Central memory CD8-positive, alpha-beta T cell (primary cell): ENCODE data around the gene ZYG11B.
"Not testable (repeated sequence)": the region's sequence is repeated elsewhere in the genome, so short reads cannot be mapped to it uniquely, and the experiment has no call there.

ENCODE experiments used
- ATAC-seq: fragments of 150-1000 bp; cut with Tn5 transposase; replicated peaks from 2 replicates; pipeline ENCODE4 v1.10.0; 2022; ENCODE audit warnings: mild to moderate bottlenecking, moderate FRiP score, moderate number of reproducible peaks; ENCODE audit not compliant: poor library complexity, severe bottlenecking; ENCODE audit errors: extremely low read depth
- DNase-seq, 2 donors: peaks; one replicate each; pipeline ENCODE4 v3.0.0; 2021; ENCODE audit warnings: low spot score in 2 of 2
- H3K27ac Mint-ChIP-seq: one replicate; pipeline ENCODE4 v1.8.0; 2022; ENCODE audit warnings: low read depth, mild to moderate bottlenecking, moderate library complexity, mixed read lengths
- H3K27me3 Mint-ChIP-seq: one replicate; pipeline ENCODE4 v1.8.0; 2022; ENCODE audit warnings: mixed read lengths
- H3K36me3 Mint-ChIP-seq: one replicate; pipeline ENCODE4 v1.8.0; 2022; ENCODE audit warnings: mild to moderate bottlenecking, moderate library complexity, mixed read lengths; ENCODE audit not compliant: insufficient read depth
- H3K4me1 Mint-ChIP-seq: one replicate; pipeline ENCODE4 v1.8.0; 2022; ENCODE audit warnings: mixed read lengths
- H3K4me3 Mint-ChIP-seq: one replicate; pipeline ENCODE4 v1.8.0; 2022; ENCODE audit warnings: mild to moderate bottlenecking, moderate library complexity, mixed read lengths
- H3K9me3 Mint-ChIP-seq: one replicate; pipeline ENCODE4 v1.8.0; 2022; ENCODE audit warnings: mixed read lengths

The ZYG11B gene

DNA sequence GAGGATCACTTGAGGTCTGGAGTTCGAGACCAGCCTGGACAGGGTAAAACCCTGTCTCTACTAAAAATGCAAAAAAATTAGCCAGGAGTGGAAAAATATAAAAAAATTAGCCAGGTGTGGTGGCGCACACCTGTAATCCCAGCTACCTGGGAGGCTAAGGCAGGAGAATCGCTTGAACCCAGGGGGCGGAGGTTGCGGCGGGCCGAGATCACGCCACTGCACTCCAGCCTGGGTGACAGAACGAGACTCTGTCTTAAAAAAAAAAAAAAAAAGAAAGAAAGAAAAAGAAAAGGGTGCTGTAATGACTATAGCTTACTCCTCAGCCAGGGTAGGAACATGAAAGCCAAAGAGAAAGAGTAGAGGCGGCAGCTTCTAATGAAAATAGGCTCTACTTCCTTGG, 32.9 kb upstream of the ZYG11B start:
- H3K9me3 Mint-ChIP-seq, ATAC-seq, H3K27me3 Mint-ChIP-seq, DNase-seq, H3K27ac Mint-ChIP-seq, H3K4me3 Mint-ChIP-seq: not testable (repeated sequence)
- H3K36me3 Mint-ChIP-seq: peaks cover 14% of the 10 kb centered on the region
- peaks cover 13% of the 10 kb centered on the region for H3K4me1 Mint-ChIP-seq

DNA sequence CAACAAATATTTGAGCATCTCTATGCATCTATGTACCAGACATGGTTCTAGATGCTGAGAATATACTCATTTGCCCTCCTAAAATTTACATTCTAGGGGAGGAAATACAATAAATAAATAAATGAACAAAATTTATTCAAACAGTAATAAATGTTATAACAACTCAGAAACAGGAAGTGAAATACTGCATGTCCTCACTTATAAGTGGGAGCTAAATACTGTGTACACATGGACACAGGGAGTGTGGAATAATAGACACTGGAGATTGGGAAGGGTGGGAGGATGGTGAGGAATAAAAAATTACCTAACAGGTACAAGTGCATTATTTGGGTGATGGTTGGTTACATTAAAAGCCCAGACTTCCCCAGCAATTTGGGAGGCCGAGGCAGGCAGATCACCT, 32.4 kb upstream of the ZYG11B start:
- Mint-ChIP-seq H3K4me1 (peaks cover 18% of the 10 kb centered on the region), H3K27me3 (no peaks in the 10 kb centered on the region), H3K36me3 (peaks cover 14% of the 10 kb centered on the region), H3K27ac (no peak overlapping the region), H3K4me3 (no peak overlapping the region), H3K9me3 (no peaks in the 10 kb centered on the region)
- DNase-seq: no peak
- ATAC-seq: no peak

DNA sequence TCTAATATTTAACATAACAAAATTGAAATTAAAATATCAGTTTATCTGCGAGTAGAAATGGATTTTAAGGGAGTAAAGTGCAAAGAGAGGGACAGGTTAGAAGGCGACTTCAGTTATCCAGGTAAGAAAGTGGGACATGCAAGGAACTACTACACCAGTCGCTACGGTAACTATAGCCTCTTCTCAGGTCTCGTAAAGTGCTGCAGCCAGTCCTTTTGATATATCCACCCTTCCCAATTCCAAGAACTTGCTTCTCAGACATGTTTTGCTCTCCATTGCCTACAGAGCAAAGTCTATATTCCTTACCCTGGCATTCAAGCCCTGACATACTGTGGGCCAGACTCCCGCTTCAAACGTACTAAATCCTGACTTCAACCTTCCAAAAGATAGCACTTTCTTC, 30.6 kb upstream of the ZYG11B start:
- no peaks in the 10 kb centered on the region for H3K9me3 Mint-ChIP-seq
- H3K36me3 Mint-ChIP-seq: peaks cover 8% of the 10 kb centered on the region
- DNase-seq (no peak), ATAC-seq (no peak)
- no peak overlapping the region for H3K27ac Mint-ChIP-seq
- no peak overlapping the region for H3K4me3 Mint-ChIP-seq
- no peaks in the 10 kb centered on the region for H3K27me3 Mint-ChIP-seq
- peaks cover 18% of the 10 kb centered on the region for H3K4me1 Mint-ChIP-seq

DNA sequence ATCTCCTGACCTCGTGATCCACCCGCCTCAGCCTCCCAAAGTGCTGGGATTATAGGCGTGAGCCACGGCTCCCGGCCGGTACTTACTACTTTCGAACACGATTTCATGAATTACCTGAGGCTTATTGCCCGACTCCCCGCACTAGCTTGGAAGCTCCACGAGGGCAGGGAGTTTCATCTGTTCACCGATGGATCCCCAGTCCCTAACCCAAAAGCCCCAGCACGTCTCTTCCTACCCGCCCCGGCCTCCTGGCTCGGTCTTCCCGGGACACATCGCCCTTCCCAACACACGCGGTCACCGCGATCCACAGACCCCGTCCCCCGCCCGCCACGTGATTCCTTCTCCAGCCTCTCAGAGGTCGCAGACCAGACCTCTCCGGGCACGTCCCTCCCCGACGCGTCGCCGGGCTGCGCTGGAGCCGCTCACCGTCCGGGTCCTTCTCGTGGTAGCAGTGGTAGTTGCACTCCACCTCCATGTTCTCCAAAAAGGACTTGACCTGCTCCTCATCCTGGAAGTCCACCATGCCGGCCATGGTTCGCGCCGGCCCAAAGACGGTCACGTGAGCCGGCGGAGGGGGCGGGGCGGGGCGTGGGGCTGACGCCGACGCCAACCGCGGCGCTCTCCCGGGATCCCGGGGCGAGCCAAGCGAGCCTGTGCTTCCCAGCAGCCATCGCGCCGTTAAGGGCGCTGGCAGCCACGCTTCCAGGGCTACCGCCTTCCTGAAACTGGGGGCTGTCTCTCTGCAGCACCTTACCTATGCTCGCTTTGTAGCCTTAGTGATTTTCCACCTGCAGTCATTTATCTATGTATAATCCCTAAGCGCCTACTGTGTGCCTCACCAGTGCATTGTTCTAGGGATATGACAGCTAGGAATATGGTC, 28.2 kb upstream of the ZYG11B start, which contains the start of gene COA7:
Gene COA7 (minus strand): TSS at position 553 of the 880 bp plus-strand sequence. CDS start 21 bp downstream, at position 532.
- peak within 1 kb of the TSS; percentile 84 for H3K4me3 Mint-ChIP-seq
- ATAC-seq: peak; percentile 29
- H3K27me3 Mint-ChIP-seq: no peaks in the 10 kb centered on the region
- peaks cover 2% of the 10 kb centered on the region for H3K36me3 Mint-ChIP-seq
- DNase-seq: peak in 1 of 2 donors; percentile 16
- H3K4me1 Mint-ChIP-seq: peaks cover 23% of the 10 kb centered on the region
- peak within 1 kb of the TSS; percentile 79 for H3K27ac Mint-ChIP-seq
- no peaks in the 10 kb centered on the region for H3K9me3 Mint-ChIP-seq

- peaks cover 4% of the 10 kb centered on the region for H3K27me3 Mint-ChIP-seq
- peaks cover 18% of the 10 kb centered on the region for H3K4me1 Mint-ChIP-seq
- no peaks in the 10 kb centered on the region for H3K9me3 Mint-ChIP-seq
- peak overlapping the region; percentile 96 for H3K27ac Mint-ChIP-seq
- H3K4me3 Mint-ChIP-seq: peak overlapping the region; percentile 82
- H3K36me3 Mint-ChIP-seq: peaks cover 4% of the 10 kb centered on the region
- ATAC-seq (peak; percentile 95), DNase-seq (peak; percentile 54 to 64)
These were observed 23.1 kb upstream of the ZYG11B start for GRCh38 chr1:52702886-52703787.

DNA sequence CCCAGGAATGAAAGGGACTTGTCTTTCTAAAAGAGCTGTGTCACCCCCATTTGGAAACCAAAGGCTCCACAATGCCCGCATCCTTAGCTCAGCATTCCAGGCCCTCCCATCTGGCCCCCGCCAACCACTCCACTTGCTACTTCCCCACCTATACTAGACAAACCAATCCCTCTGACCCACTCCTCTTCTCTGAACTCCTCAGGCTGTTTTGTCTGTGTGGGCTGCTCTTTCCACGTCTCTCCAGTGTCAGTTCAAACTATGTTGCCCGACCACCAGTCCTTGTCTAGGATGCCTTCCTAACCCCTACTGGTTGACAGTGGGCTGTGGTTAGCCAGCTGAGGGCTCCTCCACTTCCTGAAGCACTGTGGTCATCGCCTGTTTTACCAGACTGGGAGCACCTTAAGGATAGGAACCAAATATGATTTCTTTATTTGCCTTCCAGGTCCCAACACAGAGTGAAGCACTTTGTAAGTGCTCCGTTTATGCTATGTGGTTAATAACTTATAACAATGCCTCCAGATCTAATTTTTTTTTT, 20.1 kb upstream of the ZYG11B start:
- no peak for DNase-seq
- Mint-ChIP-seq H3K27ac (no peak overlapping the region), H3K36me3 (peaks cover 6% of the 10 kb centered on the region), H3K4me1 (peaks cover 11% of the 10 kb centered on the region), H3K27me3 (peaks cover 14% of the 10 kb centered on the region), H3K4me3 (no peak overlapping the region), H3K9me3 (no peaks in the 10 kb centered on the region)
- no peak for ATAC-seq

DNA sequence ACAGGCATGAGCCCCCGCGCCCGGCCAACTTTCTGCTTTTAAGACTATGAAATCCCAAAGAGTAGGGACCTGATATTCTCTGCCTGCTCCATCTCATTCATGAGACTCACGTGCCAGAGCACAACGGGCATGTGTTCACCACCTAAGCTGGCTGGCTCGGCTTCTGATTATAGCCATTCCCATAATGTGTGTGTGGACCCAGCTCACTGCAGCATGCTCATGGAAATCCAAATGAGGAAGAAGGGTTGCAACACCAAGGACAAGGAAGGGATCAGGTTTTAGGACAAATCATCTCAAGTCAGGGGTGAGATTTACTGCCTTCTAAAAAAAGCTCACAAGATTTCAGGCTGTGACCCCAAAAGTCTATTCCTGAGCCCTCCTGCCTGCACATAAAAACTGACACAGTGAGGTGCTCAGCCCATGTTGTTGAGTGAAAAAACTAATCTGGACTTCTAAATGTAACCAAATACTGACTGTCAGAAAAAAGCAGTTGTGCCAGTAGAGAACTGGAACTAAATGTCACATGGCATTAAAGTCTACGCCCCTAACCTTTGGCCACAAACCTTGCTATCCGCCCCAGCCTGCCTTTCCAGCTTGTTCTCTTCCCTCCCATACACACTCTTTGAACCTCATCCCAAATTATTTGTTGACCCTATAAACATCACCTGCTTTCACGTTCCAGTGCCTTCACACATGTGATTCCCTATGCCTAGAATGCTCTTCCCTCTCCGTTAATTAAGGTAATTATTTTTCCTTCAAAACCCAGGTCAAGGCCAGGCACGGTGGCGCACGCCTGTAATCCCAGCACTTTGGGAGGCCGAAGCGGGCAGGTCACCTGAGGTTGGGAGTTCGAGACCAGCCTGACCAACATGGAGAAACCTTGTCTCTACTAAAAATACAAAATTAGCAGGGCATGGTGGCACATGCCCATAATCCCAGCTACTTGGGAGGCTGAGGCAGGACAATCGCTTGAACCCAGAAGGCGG, 19.0 kb upstream of the ZYG11B start:
- DNase-seq: no peak
- ATAC-seq: no peak
- Mint-ChIP-seq H3K9me3 (no peaks in the 10 kb centered on the region), H3K27ac (no peak overlapping the region), H3K36me3 (peaks cover 6% of the 10 kb centered on the region), H3K4me1 (peaks cover 11% of the 10 kb centered on the region), H3K27me3 (peaks cover 14% of the 10 kb centered on the region), H3K4me3 (no peak overlapping the region)

GRCh38 chr1:52707927-52708655, 18.2 kb upstream of the ZYG11B start:
- H3K36me3 Mint-ChIP-seq: peaks cover 4% of the 10 kb centered on the region
- DNase-seq (no peak), ATAC-seq (no peak)
- no peak overlapping the region for H3K27ac Mint-ChIP-seq
- H3K4me1 Mint-ChIP-seq: peaks cover 5% of the 10 kb centered on the region
- H3K9me3 Mint-ChIP-seq: no peaks in the 10 kb centered on the region
- H3K4me3 Mint-ChIP-seq: no peak overlapping the region
- H3K27me3 Mint-ChIP-seq: peaks cover 14% of the 10 kb centered on the region

DNA sequence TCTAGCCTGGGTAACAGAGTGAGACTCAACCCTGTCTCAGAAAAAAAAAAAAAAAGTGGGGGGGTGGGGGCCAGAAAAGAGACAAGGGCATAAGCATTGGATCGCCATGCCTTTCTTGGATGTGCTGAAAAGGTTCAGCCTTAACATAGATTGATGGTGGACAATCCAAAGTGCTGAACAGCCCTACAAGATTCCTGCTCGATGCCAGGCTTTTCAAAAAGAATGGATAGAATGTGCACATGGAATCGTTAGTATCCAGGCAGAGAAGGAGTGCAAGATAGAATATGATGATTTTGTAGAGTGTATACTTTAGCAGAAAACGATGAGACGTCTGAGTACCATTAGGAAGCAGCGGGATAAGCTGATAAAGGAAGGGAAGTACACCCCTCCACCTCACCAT, 17.2 kb upstream of the ZYG11B start:
- Mint-ChIP-seq H3K4me3 (no peak overlapping the region), H3K4me1 (no peaks in the 10 kb centered on the region), H3K27ac (no peak overlapping the region), H3K27me3 (peaks cover 14% of the 10 kb centered on the region), H3K9me3 (no peaks in the 10 kb centered on the region), H3K36me3 (peaks cover 2% of the 10 kb centered on the region)
- ATAC-seq: no peak
- DNase-seq: no peak

DNA sequence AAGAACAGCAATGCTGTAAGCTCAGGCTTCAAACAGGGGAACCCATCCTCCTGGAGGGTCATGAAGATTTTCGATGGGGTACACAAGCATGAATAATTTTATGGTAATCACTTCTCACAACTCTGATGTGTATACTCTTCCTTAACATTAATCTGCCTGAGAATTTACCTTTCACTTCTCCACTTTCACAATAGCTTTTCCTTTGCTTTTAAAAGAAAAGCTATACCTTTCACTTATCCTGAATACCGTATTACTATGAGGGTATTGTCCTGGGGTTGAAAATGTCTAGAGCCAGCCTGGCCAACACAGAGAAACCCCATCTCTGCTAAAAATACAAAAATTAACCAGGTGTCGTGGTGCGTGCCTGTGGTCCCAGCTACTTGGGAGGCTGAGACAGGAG, 12.7 kb upstream of the ZYG11B start:
- Mint-ChIP-seq H3K27ac (no peak overlapping the region), H3K36me3 (no peaks in the 10 kb centered on the region), H3K4me1 (no peaks in the 10 kb centered on the region), H3K9me3 (no peaks in the 10 kb centered on the region), H3K27me3 (peaks cover 6% of the 10 kb centered on the region), H3K4me3 (no peak overlapping the region)
- no peak for ATAC-seq
- DNase-seq: no peak

- H3K4me3 Mint-ChIP-seq, H3K9me3 Mint-ChIP-seq, H3K27ac Mint-ChIP-seq, ATAC-seq, DNase-seq, H3K27me3 Mint-ChIP-seq, H3K4me1 Mint-ChIP-seq, H3K36me3 Mint-ChIP-seq: not testable (repeated sequence)
These were observed 11.0 kb upstream of the ZYG11B start for GRCh38 chr1:52715296-52715695.
